ENCODE results near the gene CFAP20DC. TPM values are rescaled to one million over a fixed set of nuclear protein-coding genes. Genes with fewer than 3 reads are reported as not detected.
"Not testable (repeated sequence)": the region's sequence is repeated elsewhere in the genome, so short reads cannot be mapped to it uniquely, and the experiment has no call there.

CFAP20DC gene
- polyA plus RNA-seq, 4 donors: 0.28 to 0.65 TPM; not detected in 2

- DNase-seq (no peak), FAIRE-seq (no peak)
- WGBS, 3 donors: 60 to 70% (median 61%) methylated on average over 4 of the region's 4 CpGs
- Histone ChIP-seq H3K27me3 (ENCODE audit: control insufficient read depth in 3 of 3, insufficient read depth in 3 of 3, low read length in 3 of 3) (no peaks in the 10 kb centered on the region), H3K36me3 (ENCODE audit: control insufficient read depth in 3 of 3, insufficient read depth in 2 of 3, low read depth in 1 of 3, low read length in 3 of 3) (no peaks in the 10 kb centered on the region), H3K4me1 (ENCODE audit: control insufficient read depth in 3 of 3, insufficient read depth in 2 of 3, low read depth in 1 of 3, low read length in 2 of 3) (no peaks in the 10 kb centered on the region), H3K4me3 (ENCODE audit: low read depth in 1 of 3, low read length in 3 of 3) (no peak overlapping the region), H3K27ac (ENCODE audit: low read depth in 1 of 3, low read length in 2 of 3) (no peak overlapping the region), H3K9me3 (ENCODE audit: control insufficient read depth in 2 of 2, insufficient read depth in 1 of 2, low read depth in 1 of 2, low read length in 1 of 2) (no peaks in the 10 kb centered on the region)
Observed at GRCh38 chr3:58829321-58830000, 220.4 kb downstream of the CFAP20DC start.

GRCh38 chr3:58824777-58825176 lies 225.0 kb downstream of the CFAP20DC start:
- no peak overlapping the region for H3K27ac ChIP-seq (ENCODE audit: low read depth in 1 of 3, low read length in 2 of 3)
- no peak overlapping the region for H3K4me3 ChIP-seq (ENCODE audit: low read depth in 1 of 3, low read length in 3 of 3)
- no peaks in the 10 kb centered on the region for H3K9me3 ChIP-seq (ENCODE audit: control insufficient read depth in 2 of 2, insufficient read depth in 1 of 2, low read depth in 1 of 2, low read length in 1 of 2)
- no peaks in the 10 kb centered on the region for H3K27me3 ChIP-seq (ENCODE audit: control insufficient read depth in 3 of 3, insufficient read depth in 3 of 3, low read length in 3 of 3)
- WGBS, 3 donors: 11 to 59% (median 20%) methylated on average over 1 of the region's 1 CpG
- no peaks in the 10 kb centered on the region for H3K36me3 ChIP-seq (ENCODE audit: control insufficient read depth in 3 of 3, insufficient read depth in 2 of 3, low read depth in 1 of 3, low read length in 3 of 3)
- DNase-seq: no peak
- H3K4me1 ChIP-seq (ENCODE audit: control insufficient read depth in 3 of 3, insufficient read depth in 2 of 3, low read depth in 1 of 3, low read length in 2 of 3): no peaks in the 10 kb centered on the region
- no peak for FAIRE-seq

GRCh38 chr3:58824285-58824684 lies 225.5 kb downstream of the CFAP20DC start:
- Histone ChIP-seq H3K9me3 (ENCODE audit: control insufficient read depth in 2 of 2, insufficient read depth in 1 of 2, low read depth in 1 of 2, low read length in 1 of 2) (no peaks in the 10 kb centered on the region), H3K27me3 (ENCODE audit: control insufficient read depth in 3 of 3, insufficient read depth in 3 of 3, low read length in 3 of 3) (no peaks in the 10 kb centered on the region), H3K27ac (ENCODE audit: low read depth in 1 of 3, low read length in 2 of 3) (no peak overlapping the region), H3K4me3 (ENCODE audit: low read depth in 1 of 3, low read length in 3 of 3) (no peak overlapping the region), H3K36me3 (ENCODE audit: control insufficient read depth in 3 of 3, insufficient read depth in 2 of 3, low read depth in 1 of 3, low read length in 3 of 3) (no peaks in the 10 kb centered on the region), H3K4me1 (ENCODE audit: control insufficient read depth in 3 of 3, insufficient read depth in 2 of 3, low read depth in 1 of 3, low read length in 2 of 3) (no peaks in the 10 kb centered on the region)
- FAIRE-seq: no peak
- WGBS, 3 donors: 4 to 19% (median 17%) methylated on average over 7 of the region's 7 CpGs
- DNase-seq: peak; percentile 20 to 70

- H3K4me3 ChIP-seq (ENCODE audit: low read depth in 1 of 3, low read length in 3 of 3); H3K27ac ChIP-seq (ENCODE audit: low read depth in 1 of 3, low read length in 2 of 3); FAIRE-seq; DNase-seq; H3K36me3 ChIP-seq (ENCODE audit: control insufficient read depth in 3 of 3, insufficient read depth in 2 of 3, low read depth in 1 of 3, low read length in 3 of 3); H3K4me1 ChIP-seq (ENCODE audit: control insufficient read depth in 3 of 3, insufficient read depth in 2 of 3, low read depth in 1 of 3, low read length in 2 of 3); H3K27me3 ChIP-seq (ENCODE audit: control insufficient read depth in 3 of 3, insufficient read depth in 3 of 3, low read length in 3 of 3); H3K9me3 ChIP-seq (ENCODE audit: control insufficient read depth in 2 of 2, insufficient read depth in 1 of 2, low read depth in 1 of 2, low read length in 1 of 2): not testable (repeated sequence)
- 85 to 92% (median 86%) methylated on average over 21 to 26 of the region's 26 CpGs for WGBS, 3 donors
Observed at GRCh38 chr3:58806551-58807244, 243.1 kb downstream of the CFAP20DC start.

GRCh38 chr3:58804914-58805313 lies 244.9 kb downstream of the CFAP20DC start:
- H3K9me3 ChIP-seq (ENCODE audit: control insufficient read depth in 2 of 2, insufficient read depth in 1 of 2, low read depth in 1 of 2, low read length in 1 of 2): no peaks in the 10 kb centered on the region
- no peak overlapping the region for H3K27ac ChIP-seq (ENCODE audit: low read depth in 1 of 3, low read length in 2 of 3)
- H3K4me3 ChIP-seq (ENCODE audit: low read depth in 1 of 3, low read length in 3 of 3): no peak overlapping the region
- no peaks in the 10 kb centered on the region for H3K36me3 ChIP-seq (ENCODE audit: control insufficient read depth in 3 of 3, insufficient read depth in 2 of 3, low read depth in 1 of 3, low read length in 3 of 3)
- no peak for FAIRE-seq
- no peaks in the 10 kb centered on the region for H3K27me3 ChIP-seq (ENCODE audit: control insufficient read depth in 3 of 3, insufficient read depth in 3 of 3, low read length in 3 of 3)
- no peaks in the 10 kb centered on the region for H3K4me1 ChIP-seq (ENCODE audit: control insufficient read depth in 3 of 3, insufficient read depth in 2 of 3, low read depth in 1 of 3, low read length in 2 of 3)
- no peak for DNase-seq
- 65 to 84% (median 71%) methylated on average over 2 of the region's 2 CpGs for WGBS, 3 donors

GRCh38 chr3:58801541-58801940 lies 248.3 kb downstream of the CFAP20DC start:
- Histone ChIP-seq H3K4me1 (ENCODE audit: control insufficient read depth in 3 of 3, insufficient read depth in 2 of 3, low read depth in 1 of 3, low read length in 2 of 3) (no peaks in the 10 kb centered on the region), H3K4me3 (ENCODE audit: low read depth in 1 of 3, low read length in 3 of 3) (no peak overlapping the region), H3K9me3 (ENCODE audit: control insufficient read depth in 2 of 2, insufficient read depth in 1 of 2, low read depth in 1 of 2, low read length in 1 of 2) (no peaks in the 10 kb centered on the region), H3K27ac (ENCODE audit: low read depth in 1 of 3, low read length in 2 of 3) (no peak overlapping the region), H3K36me3 (ENCODE audit: control insufficient read depth in 3 of 3, insufficient read depth in 2 of 3, low read depth in 1 of 3, low read length in 3 of 3) (no peaks in the 10 kb centered on the region), H3K27me3 (ENCODE audit: control insufficient read depth in 3 of 3, insufficient read depth in 3 of 3, low read length in 3 of 3) (no peaks in the 10 kb centered on the region)
- 20 to 41% (median 37%) methylated on average over 6 of the region's 6 CpGs for WGBS, 3 donors
- no peak for FAIRE-seq
- no peak for DNase-seq

GRCh38 chr3:58800940-58801339 lies 248.9 kb downstream of the CFAP20DC start:
- H3K27me3 ChIP-seq (ENCODE audit: control insufficient read depth in 3 of 3, insufficient read depth in 3 of 3, low read length in 3 of 3): no peaks in the 10 kb centered on the region
- DNase-seq (no peak), FAIRE-seq (no peak)
- no peaks in the 10 kb centered on the region for H3K36me3 ChIP-seq (ENCODE audit: control insufficient read depth in 3 of 3, insufficient read depth in 2 of 3, low read depth in 1 of 3, low read length in 3 of 3)
- H3K4me1 ChIP-seq (ENCODE audit: control insufficient read depth in 3 of 3, insufficient read depth in 2 of 3, low read depth in 1 of 3, low read length in 2 of 3): no peaks in the 10 kb centered on the region
- no peak overlapping the region for H3K4me3 ChIP-seq (ENCODE audit: low read depth in 1 of 3, low read length in 3 of 3)
- no peaks in the 10 kb centered on the region for H3K9me3 ChIP-seq (ENCODE audit: control insufficient read depth in 2 of 2, insufficient read depth in 1 of 2, low read depth in 1 of 2, low read length in 1 of 2)
- 21 to 35% (median 22%) methylated on average over 3 of the region's 3 CpGs for WGBS, 3 donors
- H3K27ac ChIP-seq (ENCODE audit: low read depth in 1 of 3, low read length in 2 of 3): no peak overlapping the region

GRCh38 chr3:58800032-58800431 lies 249.8 kb downstream of the CFAP20DC start:
- WGBS, 3 donors: 86 to 88% (median 88%) methylated on average over 2 of the region's 2 CpGs
- no peaks in the 10 kb centered on the region for H3K4me1 ChIP-seq (ENCODE audit: control insufficient read depth in 3 of 3, insufficient read depth in 2 of 3, low read depth in 1 of 3, low read length in 2 of 3)
- no peaks in the 10 kb centered on the region for H3K9me3 ChIP-seq (ENCODE audit: control insufficient read depth in 2 of 2, insufficient read depth in 1 of 2, low read depth in 1 of 2, low read length in 1 of 2)
- no peak for DNase-seq
- H3K27me3 ChIP-seq (ENCODE audit: control insufficient read depth in 3 of 3, insufficient read depth in 3 of 3, low read length in 3 of 3): no peaks in the 10 kb centered on the region
- H3K27ac ChIP-seq (ENCODE audit: low read depth in 1 of 3, low read length in 2 of 3): no peak overlapping the region
- no peaks in the 10 kb centered on the region for H3K36me3 ChIP-seq (ENCODE audit: control insufficient read depth in 3 of 3, insufficient read depth in 2 of 3, low read depth in 1 of 3, low read length in 3 of 3)
- no peak for FAIRE-seq
- H3K4me3 ChIP-seq (ENCODE audit: low read depth in 1 of 3, low read length in 3 of 3): no peak overlapping the region
